Activated naive CD8-positive, alpha-beta T cell treated with anti-CD3 and anti-CD28 coated beads, Interleukin-2, amount 50 U/mL, for 16 hours (primary cell): ENCODE data around the gene ACAT2.
"Not testable (repeated sequence)": the region's sequence is repeated elsewhere in the genome, so short reads cannot be mapped to it uniquely, and the experiment has no call there.

Experiments used
- DNase-seq: peaks from one replicate; pipeline ENCODE4 v3.0.0-alpha.2; 2020; ENCODE audit warnings: low read depth, low spot score

Gene ACAT2

GRCh38 chr6:159772196-159772595 is 10.4 kb downstream of the ACAT2 start:
- no peak for DNase-seq

- DNase-seq: no peak
Observed at GRCh38 chr6:159777240-159777904, 15.5 kb downstream of the ACAT2 start.

- no peak for DNase-seq
Observed at GRCh38 chr6:159778131-159778530, 16.3 kb downstream of the ACAT2 start.

- DNase-seq: no peak
Observed at GRCh38 chr6:159778542-159779103, 16.8 kb downstream of the ACAT2 start.

- DNase-seq: no peak
Observed at GRCh38 chr6:159788276-159788675, 26.4 kb downstream of the ACAT2 start.

- DNase-seq: no peak
Observed at GRCh38 chr6:159788753-159789376, 27.0 kb downstream of the ACAT2 start.

GRCh38 chr6:159789377-159790148 is 27.7 kb downstream of the ACAT2 start, which contains the start of gene TCP1:
Gene TCP1 (minus strand): TSS chr6:159789602. CDS start chr6:159789468, 134 bp downstream.
- peak; percentile 98 for DNase-seq

GRCh38 chr6:159790149-159790955 is 28.5 kb downstream of the ACAT2 start, which contains the start of gene MRPL18:
Gene MRPL18 (plus strand): TSS chr6:159790467. CDS start chr6:159790588, 121 bp downstream.
- peak; percentile 74 for DNase-seq

GRCh38 chr6:159790956-159791598 is 29.2 kb downstream of the ACAT2 start:
- DNase-seq: no peak

- not testable (repeated sequence) for DNase-seq
Observed at GRCh38 chr6:159794976-159795375, 33.1 kb downstream of the ACAT2 start.

- DNase-seq: no peak
Observed at GRCh38 chr6:159797554-159797953, 35.7 kb downstream of the ACAT2 start.

GRCh38 chr6:159800141-159800865 is 38.5 kb downstream of the ACAT2 start, which contains the start of gene PNLDC1:
Gene PNLDC1 (plus strand): TSS chr6:159800276. CDS start chr6:159800308, 32 bp downstream.
- no peak for DNase-seq

GRCh38 chr6:159801935-159802334 is 40.1 kb downstream of the ACAT2 start:
- no peak for DNase-seq

GRCh38 chr6:159804504-159804903 is 42.7 kb downstream of the ACAT2 start:
- DNase-seq: no peak

GRCh38 chr6:159805440-159806020 is 43.7 kb downstream of the ACAT2 start:
- DNase-seq: no peak

GRCh38 chr6:159806021-159806458 is 44.2 kb downstream of the ACAT2 start:
- DNase-seq: no peak

GRCh38 chr6:159807150-159807858 is 45.5 kb downstream of the ACAT2 start:
- no peak for DNase-seq

- no peak for DNase-seq
Observed at GRCh38 chr6:159808647-159809046, 46.8 kb downstream of the ACAT2 start.

- no peak for DNase-seq
Observed at GRCh38 chr6:159809149-159809548, 47.3 kb downstream of the ACAT2 start.
